Upper lobe of right lung (tissue), 1 donor: Measurements from ENCODE around the gene STAT1. TPM values are rescaled to one million over a fixed set of nuclear protein-coding genes. Genes with fewer than 3 reads are reported as not detected.

Experiments
- ATAC-seq: fragments of 200-7000 bp; cut with Tn5 transposase; one replicate; pipeline ENCODE4 v1.9.1; 2020; ENCODE audit warnings: mild to moderate bottlenecking, moderate library complexity
- DNase-seq: peaks from one replicate; pipeline ENCODE4 v3.0.0-alpha.2; 2020
- H3K27ac ChIP-seq: fragments of 200-600 bp; one replicate; pipeline ENCODE4 v1.8.0; 2022
- H3K27me3 ChIP-seq: fragments of 200-600 bp; one replicate; pipeline ENCODE4 v1.8.0; 2022; ENCODE audit warnings: mild to moderate bottlenecking
- H3K36me3 ChIP-seq: fragments of 200-600 bp; one replicate; pipeline ENCODE4 v1.8.0; 2022
- H3K4me1 ChIP-seq: fragments of 200-600 bp; one replicate; pipeline ENCODE4 v1.8.0; 2022
- H3K4me3 ChIP-seq: fragments of 200-600 bp; one replicate; pipeline ENCODE4 v1.8.0; 2022; ENCODE audit warnings: mild to moderate bottlenecking
- H3K9me3 ChIP-seq: fragments of 200-600 bp; one replicate; pipeline ENCODE4 v1.8.0; 2022
- intact Hi-C: fragments of 100-400 bp; cut with DNase I; formaldehyde crosslinking; loops from one replicate; pipeline ENCODE4 v1.11.0; 2022
- long read RNA-seq: library from polyadenylated mRNA; unstranded; transcript quantifications from one replicate; pipeline ENCODE4 v2.0.0, GENCODE V29; 2021
- total RNA-seq: library from RNA; stranded (reverse); fragmentation: NEBNext Ultra II Directional; extraction: Animal tissue kit (Norgen Biotek cat#: 25700); gene quantifications from one replicate; pipeline ENCODE4 v1.2.1, GENCODE V29; 2021
- TF ChIP-seq, protein P1 (sequence below): fragments of 200-600 bp; IDR thresholded peaks from one replicate; pipeline ENCODE4 v1.8.0; 2022; ENCODE audit warnings: antibody characterized with exemption
- donor health status: DM: no; HTN: yes; CAD: no; lungs with severe emphysema.

STAT1 gene
- 98.6 TPM for total RNA-seq
- long read RNA-seq, full-length matches to known transcripts, result 217 of 297 reads
- long read RNA-seq, partial matches to known transcripts, result 43 of 297 reads
- long read RNA-seq, other reads (novel, unspliced or antisense), result 37 of 297 reads

DNA sequence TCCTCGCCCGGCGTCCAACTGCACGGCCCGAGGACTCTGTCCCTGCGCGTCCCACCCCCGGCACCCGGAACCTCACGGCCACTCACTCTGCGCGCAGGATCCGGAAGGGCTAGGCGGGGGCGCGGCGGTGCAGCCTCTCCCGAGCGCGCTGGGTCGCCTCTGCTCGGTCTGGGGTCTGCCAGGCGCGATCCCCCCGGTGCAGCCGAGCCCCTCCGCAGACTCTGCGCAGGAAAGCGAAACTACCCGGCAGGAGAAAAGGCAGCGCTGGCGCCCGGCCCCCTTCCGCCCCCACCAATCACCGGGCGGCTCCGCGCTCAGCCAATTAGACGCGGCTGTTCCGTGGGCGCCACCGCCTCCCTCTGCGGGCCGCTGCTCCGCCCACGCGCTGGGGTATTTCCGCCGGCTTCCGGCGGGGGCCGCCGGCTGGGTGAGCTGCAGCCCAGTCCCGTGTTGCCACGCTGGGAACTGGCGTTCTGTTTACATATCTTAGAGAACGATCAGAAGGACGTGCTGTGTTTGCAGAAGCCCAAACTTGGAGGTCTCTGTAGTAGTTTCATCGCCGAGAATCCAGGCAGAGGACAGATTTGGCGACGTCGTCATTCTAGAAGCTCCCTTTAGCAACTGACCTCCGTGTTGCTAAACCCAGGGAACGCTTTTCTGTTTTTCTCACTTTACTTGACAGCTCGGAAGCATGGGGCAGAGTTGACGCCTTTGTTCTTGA, at the start of gene STAT1:
Gene STAT1, minus strand, starts transcription at position 240 of the 721 bp plus-strand sequence. CDS start 4,168 bp downstream, outside the sequence.
- H3K4me3 ChIP-seq, result peak within 1 kb of the TSS; percentile 67
- intact Hi-C loops, result no loop called here
- H3K36me3 ChIP-seq, result peaks cover 12% of the 10 kb centered on the region
- peak within 1 kb of the TSS; percentile 89 for H3K27ac ChIP-seq
- TF ChIP-seq, protein P1, sequence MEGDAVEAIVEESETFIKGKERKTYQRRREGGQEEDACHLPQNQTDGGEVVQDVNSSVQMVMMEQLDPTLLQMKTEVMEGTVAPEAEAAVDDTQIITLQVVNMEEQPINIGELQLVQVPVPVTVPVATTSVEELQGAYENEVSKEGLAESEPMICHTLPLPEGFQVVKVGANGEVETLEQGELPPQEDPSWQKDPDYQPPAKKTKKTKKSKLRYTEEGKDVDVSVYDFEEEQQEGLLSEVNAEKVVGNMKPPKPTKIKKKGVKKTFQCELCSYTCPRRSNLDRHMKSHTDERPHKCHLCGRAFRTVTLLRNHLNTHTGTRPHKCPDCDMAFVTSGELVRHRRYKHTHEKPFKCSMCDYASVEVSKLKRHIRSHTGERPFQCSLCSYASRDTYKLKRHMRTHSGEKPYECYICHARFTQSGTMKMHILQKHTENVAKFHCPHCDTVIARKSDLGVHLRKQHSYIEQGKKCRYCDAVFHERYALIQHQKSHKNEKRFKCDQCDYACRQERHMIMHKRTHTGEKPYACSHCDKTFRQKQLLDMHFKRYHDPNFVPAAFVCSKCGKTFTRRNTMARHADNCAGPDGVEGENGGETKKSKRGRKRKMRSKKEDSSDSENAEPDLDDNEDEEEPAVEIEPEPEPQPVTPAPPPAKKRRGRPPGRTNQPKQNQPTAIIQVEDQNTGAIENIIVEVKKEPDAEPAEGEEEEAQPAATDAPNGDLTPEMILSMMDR, result peak; percentile 27
- ATAC-seq, result peak; percentile 99
- peak; percentile 97 for DNase-seq
- no peaks in the 10 kb centered on the region for H3K9me3 ChIP-seq
- peaks cover 26% of the 10 kb centered on the region for H3K4me1 ChIP-seq
- no peaks in the 10 kb centered on the region for H3K27me3 ChIP-seq

DNA sequence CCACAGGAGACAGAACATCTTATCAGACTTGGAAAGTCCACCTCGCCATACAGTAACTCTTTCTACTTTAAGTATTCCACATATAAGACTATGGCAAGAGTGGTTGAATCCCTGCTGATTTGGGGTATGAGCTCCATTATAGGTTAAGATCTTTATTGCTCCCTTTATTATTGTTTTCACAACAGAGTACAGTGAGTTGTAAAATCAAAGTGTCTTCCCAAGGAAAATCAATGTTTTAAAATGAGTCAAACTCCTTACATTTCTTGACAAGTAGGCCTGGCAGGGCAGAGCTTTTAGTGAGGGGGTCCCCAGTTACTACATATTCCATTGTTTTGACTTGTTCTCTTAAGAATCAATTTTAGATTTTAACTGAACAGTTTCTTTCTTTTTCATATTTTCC, 49.6 kb upstream of the STAT1 start:
- Histone ChIP-seq H3K4me3 (no peak overlapping the region), H3K27me3 (no peaks in the 10 kb centered on the region), H3K27ac (no peak overlapping the region), H3K4me1 (peaks cover 13% of the 10 kb centered on the region), H3K9me3 (no peaks in the 10 kb centered on the region), H3K36me3 (no peaks in the 10 kb centered on the region)
- TF ChIP-seq, protein P1, result no peak
- no peak for DNase-seq
- no peak for ATAC-seq
- intact Hi-C loops, result no loop called here

DNA sequence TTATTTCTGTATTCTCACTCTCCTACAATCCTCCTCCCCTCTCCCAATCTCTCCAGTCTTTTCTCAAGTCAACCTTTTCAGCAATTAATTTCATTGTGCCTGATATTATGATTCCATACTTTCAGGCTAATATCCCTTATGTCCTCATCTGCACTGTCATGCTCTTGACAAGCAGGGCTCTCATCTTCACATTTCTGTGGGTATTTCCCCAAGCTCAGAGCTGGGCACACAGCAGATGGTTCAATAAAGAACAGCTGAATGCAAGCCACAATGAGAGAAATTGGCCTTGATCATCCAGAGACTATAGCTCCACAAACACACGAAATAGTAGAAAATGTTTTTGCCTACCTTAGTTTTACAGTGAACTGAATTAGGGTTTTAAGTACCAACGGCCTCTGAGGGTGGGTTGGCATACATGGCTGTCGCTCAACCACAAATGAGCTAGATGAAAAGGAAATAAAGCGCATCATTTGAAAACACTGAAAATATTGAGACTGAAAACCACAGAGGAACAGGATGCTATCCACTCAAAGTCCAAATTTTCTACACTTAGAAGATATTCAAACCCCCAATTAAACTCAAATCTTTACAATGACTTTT, 47.5 kb upstream of the STAT1 start:
- TF ChIP-seq, protein P1, result no peak
- Histone ChIP-seq H3K27me3 (no peaks in the 10 kb centered on the region), H3K4me1 (peaks cover 12% of the 10 kb centered on the region), H3K4me3 (no peak overlapping the region), H3K9me3 (no peaks in the 10 kb centered on the region), H3K36me3 (no peaks in the 10 kb centered on the region), H3K27ac (no peak overlapping the region)
- DNase-seq (no peak), ATAC-seq (no peak)
- intact Hi-C loops, result no loop called here

DNA sequence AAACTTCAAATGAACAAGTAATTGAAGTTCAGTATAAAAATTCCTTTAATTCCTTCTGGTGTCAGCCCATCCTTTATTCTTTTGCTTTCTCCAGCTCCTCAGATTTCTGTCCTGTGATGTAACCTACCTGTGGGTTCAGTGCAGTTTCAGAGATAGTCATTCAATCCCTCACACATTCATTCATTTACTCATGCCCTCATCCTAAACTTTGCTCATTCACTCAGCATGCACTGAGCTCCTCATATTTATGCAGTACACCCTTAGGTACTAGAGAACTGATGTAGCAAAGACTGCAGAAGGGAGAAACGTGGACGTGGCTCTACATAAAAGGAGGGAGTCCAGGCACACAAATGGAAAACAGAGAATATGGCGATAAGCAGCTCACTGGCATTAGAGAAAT, 45.3 kb upstream of the STAT1 start:
- ATAC-seq (no peak), DNase-seq (no peak)
- Histone ChIP-seq H3K4me3 (no peak overlapping the region), H3K4me1 (no peaks in the 10 kb centered on the region), H3K27me3 (no peaks in the 10 kb centered on the region), H3K27ac (no peak overlapping the region), H3K9me3 (no peaks in the 10 kb centered on the region), H3K36me3 (no peaks in the 10 kb centered on the region)
- intact Hi-C loops, result loop anchor here (10.0 kb wide), 1 partner anchor 465 kb away; no protein-coding TSS in a partner anchor
- TF ChIP-seq, protein P1, result no peak

DNA sequence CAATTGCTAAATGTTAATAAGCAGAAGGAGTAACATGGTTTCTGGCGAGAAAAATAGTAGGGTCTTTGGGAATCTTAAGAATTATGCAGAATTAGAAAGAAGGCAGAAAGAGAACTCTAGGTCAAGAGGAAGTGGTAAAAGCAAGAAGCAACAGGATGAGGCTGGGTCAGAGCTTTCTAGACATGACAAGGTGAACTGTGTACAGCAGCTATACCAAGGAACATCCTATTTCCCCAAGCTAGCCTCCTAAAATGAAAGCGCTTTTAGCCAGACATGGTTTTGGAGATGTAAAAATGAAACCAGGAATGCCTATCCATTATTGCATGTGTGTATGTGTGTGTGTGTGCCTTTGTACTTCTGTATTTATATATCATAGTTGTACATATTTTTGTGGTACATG, 42.3 kb upstream of the STAT1 start:
- ATAC-seq (peak; percentile 57), DNase-seq (no peak)
- Histone ChIP-seq H3K27me3 (no peaks in the 10 kb centered on the region), H3K4me1 (peaks cover 10% of the 10 kb centered on the region), H3K36me3 (no peaks in the 10 kb centered on the region), H3K9me3 (no peaks in the 10 kb centered on the region), H3K4me3 (no peak overlapping the region), H3K27ac (no peak overlapping the region)
- intact Hi-C loops, result loop anchor here (10.0 kb wide), 1 partner anchor 469 kb away; no protein-coding TSS in a partner anchor
- TF ChIP-seq, protein P1, result no peak
